SK-N-SH (cell line): ENCODE data around the gene TMEM131.

ENCODE experiments used
- CHD2 ChIP-seq: fragments of 150-350 bp; IDR thresholded peaks from 2 replicates; pipeline ENCODE4 v1.6.1; 2018; ENCODE audit warnings: low read length; ENCODE audit not compliant: partially characterized antibody
- CTCF ChIP-seq: fragments of 200-600 bp; sonication (generic); IDR thresholded peaks from 2 replicates; pipeline ENCODE4 v1.6.1; 2017; ENCODE audit warnings: antibody characterized with exemption, mild to moderate bottlenecking, moderate library complexity
- EZH2phosphoT487 ChIP-seq: fragments of 200-600 bp; sonication (generic); IDR thresholded peaks from 2 replicates; pipeline ENCODE4 v1.6.1; 2017; ENCODE audit warnings: low read depth, mixed run types, mild to moderate bottlenecking, antibody characterized with exemption, moderate library complexity, borderline replicate concordance
- GABPA ChIP-seq: IDR thresholded peaks from 2 replicates; pipeline ENCODE4 v1.4.0; 2012; ENCODE audit warnings: low read depth, mild to moderate bottlenecking
- GATA2 ChIP-seq: sonication (generic); formaldehyde crosslinking; IDR thresholded peaks from 2 replicates; pipeline ENCODE4 v1.5.0; 2020; ENCODE audit warnings: mild to moderate bottlenecking, missing genetic modification reagents
- IRF3 ChIP-seq: fragments of 150-350 bp; IDR thresholded peaks from 2 replicates; pipeline ENCODE4 v1.6.1; 2016; ENCODE audit warnings: mild to moderate bottlenecking, low read depth, low read length
- POLR2AphosphoS5 ChIP-seq: IDR thresholded peaks from 2 replicates; pipeline ENCODE4 v1.6.1; 2012; ENCODE audit warnings: low read depth, low read length
- RCOR1 ChIP-seq: fragments of 150-350 bp; IDR thresholded peaks from 2 replicates; pipeline ENCODE4 v1.6.1; 2017; ENCODE audit warnings: antibody characterized with exemption, low read length
- REST ChIP-seq: IDR thresholded peaks from 2 replicates; pipeline ENCODE4 v1.6.1; 2012; ENCODE audit warnings: mild to moderate bottlenecking, low read depth, low read length, moderate library complexity
- TAF1 ChIP-seq: IDR thresholded peaks from 2 replicates; pipeline ENCODE4 v1.6.1; 2012; ENCODE audit warnings: low read depth, mild to moderate bottlenecking, low read length, moderate library complexity, borderline replicate concordance
- USF2 ChIP-seq: fragments of 150-350 bp; IDR thresholded peaks from 2 replicates; pipeline ENCODE4 v1.6.1; 2017; ENCODE audit warnings: antibody characterized with exemption, low read length, low read depth, borderline replicate concordance
- YY1 ChIP-seq: IDR thresholded peaks from 2 replicates; pipeline ENCODE4 v1.4.0; 2012; ENCODE audit warnings: low read depth, mild to moderate bottlenecking
- ZBTB33 ChIP-seq: IDR thresholded peaks from 2 replicates; pipeline ENCODE4 v1.4.0; 2012; ENCODE audit warnings: low read depth, borderline replicate concordance

- TF ChIP-seq CTCF (no peak), USF2 (no peak), POLR2AphosphoS5 (no peak), EZH2phosphoT487 (no peak), YY1 (no peak), GATA2 (no peak), REST (no peak), ZBTB33 (no peak), RCOR1 (no peak), CHD2 (no peak), TAF1 (no peak), GABPA (no peak), IRF3 (no peak)
Observed at GRCh38 chr2:97714084-97714949, 281.4 kb downstream of the TMEM131 start.
